GM12878 (cell line): Measurements from ENCODE around the gene TBRG1. TPM values are rescaled to one million over a fixed set of nuclear protein-coding genes. Genes with fewer than 3 reads are reported as not detected.
A peak's percentile ranks its signal among the peaks of the same experiment; 100 is the strongest.

Experiments used
- CBX5 ChIP-seq: sonication (generic); IDR thresholded peaks from 2 replicates; pipeline ENCODE4 v1.6.1; 2016; ENCODE audit warnings: low read depth, moderate library complexity, mild to moderate bottlenecking, inconsistent platforms
- HDAC2 ChIP-seq: fragments of 200-600 bp; sonication (generic); IDR thresholded peaks from 2 replicates; pipeline ENCODE4 v1.6.1; 2017
- IKZF1 ChIP-seq: fragments of 450-650 bp; conservative IDR thresholded peaks from 2 replicates; pipeline ENCODE4 v1.6.1; 2017; ENCODE audit warnings: antibody characterized with exemption, mild to moderate bottlenecking
- IRF4 ChIP-seq: IDR thresholded peaks from 2 replicates; pipeline ENCODE4 v1.6.1; 2011; ENCODE audit warnings: low read depth, low read length
- MTA2 ChIP-seq: fragments of 450-650 bp; IDR thresholded peaks from 2 replicates; pipeline ENCODE4 v1.6.1; 2016; ENCODE audit warnings: low read depth, mild to moderate bottlenecking, moderate library complexity
- NR2F1 ChIP-seq: fragments of 450-650 bp; conservative IDR thresholded peaks from 2 replicates; pipeline ENCODE4 v1.6.1; 2017; ENCODE audit warnings: mild to moderate bottlenecking
- PBX3 ChIP-seq: IDR thresholded peaks from 2 replicates; pipeline ENCODE4 v1.6.1; 2011; ENCODE audit warnings: mild to moderate bottlenecking, low read depth, low read length, moderate library complexity; ENCODE audit not compliant: insufficient replicate concordance
- RB1 ChIP-seq: fragments of 450-650 bp; formaldehyde crosslinking; IDR thresholded peaks from 2 replicates; pipeline ENCODE4 v1.6.1; 2017; ENCODE audit warnings: mild to moderate bottlenecking, borderline replicate concordance
- SPI1 ChIP-seq: IDR thresholded peaks from 2 replicates; pipeline ENCODE4 v1.6.1; 2011; ENCODE audit warnings: low read depth, mild to moderate bottlenecking, low read length, moderate library complexity, borderline replicate concordance; ENCODE audit not compliant: insufficient read depth
- ZNF24 ChIP-seq: fragments of 450-650 bp; IDR thresholded peaks from 2 replicates; pipeline ENCODE4 v1.6.1; 2017; ENCODE audit warnings: antibody characterized with exemption, mild to moderate bottlenecking
- ZNF687 ChIP-seq: fragments of 450-650 bp; IDR thresholded peaks from 2 replicates; pipeline ENCODE4 v1.6.1; 2017; ENCODE audit warnings: mild to moderate bottlenecking, moderate library complexity
- polyA plus RNA-seq, 11 experiments: library from polyadenylated mRNA; depleted of rRNA in 4 of 11; unstranded in 6 of 11; stranded (reverse) in 5 of 11; fragments of >200 nt; fragmentation: Nextera tagmentation in 4 of 11; fragmentation: Illumina TruSeq in 1 of 11; extraction: Ambion mirVana in 4 of 11; extraction: Trizol in 1 of 11; gene quantifications; 1 replicate in 1 of 11; 2 replicates in 10 of 11; pipeline versions ENCODE4 v1.2.1 to v1.2.3, GENCODE V29; 2011 to 2016; ENCODE audit warnings: inconsistent platforms in 2 of 11, missing spikeins in 2 of 11, low read depth in 1 of 11
- total RNA-seq, 4 experiments: library from RNA; depleted of rRNA in 3 of 4; stranded (reverse); fragments of >200 nt in 3 of 4; fragmentation: Illumina TruSeq in 1 of 4; extraction: Trizol in 1 of 4; gene quantifications; 2 replicates each; pipeline versions ENCODE4 v1.2.1 to v1.2.3, GENCODE V29; 2013 to 2021
- TF ChIP-seq, protein P1 (sequence below): IDR thresholded peaks from 2 replicates; pipeline ENCODE4 v1.6.1; 2012; ENCODE audit warnings: mild to moderate bottlenecking, low read depth, low read length
- TF ChIP-seq, protein P2 (sequence below): fragments of 450-650 bp; IDR thresholded peaks from 2 replicates; pipeline ENCODE4 v1.6.1; 2016; ENCODE audit warnings: mild to moderate bottlenecking
- TF ChIP-seq, protein P3 (sequence below): fragments of 450-650 bp; IDR thresholded peaks from 2 replicates; pipeline ENCODE4 v1.6.1; 2017; ENCODE audit warnings: mild to moderate bottlenecking
- TF ChIP-seq, protein P4 (sequence below): IDR thresholded peaks from 2 replicates; pipeline ENCODE4 v1.6.1; 2012; ENCODE audit warnings: low read depth, low read length, improper control_type of control experiment

Gene TBRG1
- total and polyA plus RNA-seq, 10 of the 15 experiments (the other 5 are each of a cell fraction or from before 2014, with no cell fraction given), result 12.3 to 46.6 (median 26.2) TPM

DNA sequence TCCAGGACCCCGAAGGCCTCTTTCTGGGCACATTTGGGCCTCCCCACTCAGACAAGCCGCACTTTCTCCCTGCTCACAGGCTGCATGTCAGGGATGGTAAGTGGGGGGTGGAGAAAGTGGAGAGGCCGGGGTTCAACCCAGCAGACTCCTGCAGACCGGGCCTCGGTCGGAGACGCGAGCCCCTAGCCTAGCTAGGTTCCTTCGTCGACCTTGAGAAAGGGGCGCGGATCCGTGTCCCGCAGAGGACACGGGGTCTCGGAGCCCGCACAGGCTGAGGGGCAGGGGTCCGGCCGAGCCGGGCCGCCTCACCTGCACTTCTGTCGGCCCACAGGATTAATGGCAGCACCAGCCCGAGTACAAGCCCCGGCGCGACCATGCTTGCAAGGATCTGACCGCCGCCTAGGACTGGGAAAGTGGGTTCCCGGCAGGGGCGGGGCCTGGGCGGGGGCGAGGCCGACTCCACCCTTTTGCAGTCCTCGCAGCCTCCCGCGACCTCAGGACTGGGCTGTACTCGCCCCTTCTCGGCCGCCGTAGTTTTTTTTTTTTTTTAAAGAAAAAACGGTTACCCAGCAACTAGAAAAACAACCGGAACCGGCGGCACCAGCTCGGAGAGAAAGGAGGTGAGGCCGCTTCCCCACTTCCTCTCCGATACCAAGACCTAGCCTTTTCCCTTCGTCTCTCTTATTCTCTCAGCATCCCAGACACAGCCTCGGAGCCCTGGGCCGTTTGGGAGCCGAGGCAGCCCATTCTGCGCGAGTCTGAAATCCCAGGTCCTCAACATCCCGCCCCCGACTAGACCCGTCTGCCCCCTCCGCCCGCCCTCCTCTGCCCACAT is 50.9 kb downstream of the TBRG1 start, which contains the start of the genes SIAE and SPA17 (continued):
- TF ChIP-seq, protein P1, sequence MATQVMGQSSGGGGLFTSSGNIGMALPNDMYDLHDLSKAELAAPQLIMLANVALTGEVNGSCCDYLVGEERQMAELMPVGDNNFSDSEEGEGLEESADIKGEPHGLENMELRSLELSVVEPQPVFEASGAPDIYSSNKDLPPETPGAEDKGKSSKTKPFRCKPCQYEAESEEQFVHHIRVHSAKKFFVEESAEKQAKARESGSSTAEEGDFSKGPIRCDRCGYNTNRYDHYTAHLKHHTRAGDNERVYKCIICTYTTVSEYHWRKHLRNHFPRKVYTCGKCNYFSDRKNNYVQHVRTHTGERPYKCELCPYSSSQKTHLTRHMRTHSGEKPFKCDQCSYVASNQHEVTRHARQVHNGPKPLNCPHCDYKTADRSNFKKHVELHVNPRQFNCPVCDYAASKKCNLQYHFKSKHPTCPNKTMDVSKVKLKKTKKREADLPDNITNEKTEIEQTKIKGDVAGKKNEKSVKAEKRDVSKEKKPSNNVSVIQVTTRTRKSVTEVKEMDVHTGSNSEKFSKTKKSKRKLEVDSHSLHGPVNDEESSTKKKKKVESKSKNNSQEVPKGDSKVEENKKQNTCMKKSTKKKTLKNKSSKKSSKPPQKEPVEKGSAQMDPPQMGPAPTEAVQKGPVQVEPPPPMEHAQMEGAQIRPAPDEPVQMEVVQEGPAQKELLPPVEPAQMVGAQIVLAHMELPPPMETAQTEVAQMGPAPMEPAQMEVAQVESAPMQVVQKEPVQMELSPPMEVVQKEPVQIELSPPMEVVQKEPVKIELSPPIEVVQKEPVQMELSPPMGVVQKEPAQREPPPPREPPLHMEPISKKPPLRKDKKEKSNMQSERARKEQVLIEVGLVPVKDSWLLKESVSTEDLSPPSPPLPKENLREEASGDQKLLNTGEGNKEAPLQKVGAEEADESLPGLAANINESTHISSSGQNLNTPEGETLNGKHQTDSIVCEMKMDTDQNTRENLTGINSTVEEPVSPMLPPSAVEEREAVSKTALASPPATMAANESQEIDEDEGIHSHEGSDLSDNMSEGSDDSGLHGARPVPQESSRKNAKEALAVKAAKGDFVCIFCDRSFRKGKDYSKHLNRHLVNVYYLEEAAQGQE, result no peak
- TF ChIP-seq NR2F1 (no peak), CBX5 (peak; percentile 36; the same call in 1 of the 2 replicates), ZNF687 (no peak), SPI1 (peak; percentile 75; the same call in 1 of the 2 replicates), IRF4 (no peak), HDAC2 (no peak), MTA2 (no peak), RB1 (no peak), IKZF1 (no peak), ZNF24 (no peak), PBX3 (no peak)
- TF ChIP-seq, protein P2, sequence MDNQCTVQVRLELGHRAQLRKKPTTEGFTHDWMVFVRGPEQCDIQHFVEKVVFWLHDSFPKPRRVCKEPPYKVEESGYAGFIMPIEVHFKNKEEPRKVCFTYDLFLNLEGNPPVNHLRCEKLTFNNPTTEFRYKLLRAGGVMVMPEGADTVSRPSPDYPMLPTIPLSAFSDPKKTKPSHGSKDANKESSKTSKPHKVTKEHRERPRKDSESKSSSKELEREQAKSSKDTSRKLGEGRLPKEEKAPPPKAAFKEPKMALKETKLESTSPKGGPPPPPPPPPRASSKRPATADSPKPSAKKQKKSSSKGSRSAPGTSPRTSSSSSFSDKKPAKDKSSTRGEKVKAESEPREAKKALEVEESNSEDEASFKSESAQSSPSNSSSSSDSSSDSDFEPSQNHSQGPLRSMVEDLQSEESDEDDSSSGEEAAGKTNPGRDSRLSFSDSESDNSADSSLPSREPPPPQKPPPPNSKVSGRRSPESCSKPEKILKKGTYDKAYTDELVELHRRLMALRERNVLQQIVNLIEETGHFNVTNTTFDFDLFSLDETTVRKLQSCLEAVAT, result no peak
- TF ChIP-seq, protein P3, sequence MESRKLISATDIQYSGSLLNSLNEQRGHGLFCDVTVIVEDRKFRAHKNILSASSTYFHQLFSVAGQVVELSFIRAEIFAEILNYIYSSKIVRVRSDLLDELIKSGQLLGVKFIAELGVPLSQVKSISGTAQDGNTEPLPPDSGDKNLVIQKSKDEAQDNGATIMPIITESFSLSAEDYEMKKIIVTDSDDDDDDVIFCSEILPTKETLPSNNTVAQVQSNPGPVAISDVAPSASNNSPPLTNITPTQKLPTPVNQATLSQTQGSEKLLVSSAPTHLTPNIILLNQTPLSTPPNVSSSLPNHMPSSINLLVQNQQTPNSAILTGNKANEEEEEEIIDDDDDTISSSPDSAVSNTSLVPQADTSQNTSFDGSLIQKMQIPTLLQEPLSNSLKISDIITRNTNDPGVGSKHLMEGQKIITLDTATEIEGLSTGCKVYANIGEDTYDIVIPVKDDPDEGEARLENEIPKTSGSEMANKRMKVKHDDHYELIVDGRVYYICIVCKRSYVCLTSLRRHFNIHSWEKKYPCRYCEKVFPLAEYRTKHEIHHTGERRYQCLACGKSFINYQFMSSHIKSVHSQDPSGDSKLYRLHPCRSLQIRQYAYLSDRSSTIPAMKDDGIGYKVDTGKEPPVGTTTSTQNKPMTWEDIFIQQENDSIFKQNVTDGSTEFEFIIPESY, result no peak
- TF ChIP-seq, protein P4, sequence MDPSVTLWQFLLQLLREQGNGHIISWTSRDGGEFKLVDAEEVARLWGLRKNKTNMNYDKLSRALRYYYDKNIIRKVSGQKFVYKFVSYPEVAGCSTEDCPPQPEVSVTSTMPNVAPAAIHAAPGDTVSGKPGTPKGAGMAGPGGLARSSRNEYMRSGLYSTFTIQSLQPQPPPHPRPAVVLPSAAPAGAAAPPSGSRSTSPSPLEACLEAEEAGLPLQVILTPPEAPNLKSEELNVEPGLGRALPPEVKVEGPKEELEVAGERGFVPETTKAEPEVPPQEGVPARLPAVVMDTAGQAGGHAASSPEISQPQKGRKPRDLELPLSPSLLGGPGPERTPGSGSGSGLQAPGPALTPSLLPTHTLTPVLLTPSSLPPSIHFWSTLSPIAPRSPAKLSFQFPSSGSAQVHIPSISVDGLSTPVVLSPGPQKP, result peak; percentile 57
